H9 (cell line): ENCODE data around the gene CDH4. TPM values are rescaled to one million over a fixed set of nuclear protein-coding genes. Genes with fewer than 3 reads are reported as not detected.

ENCODE experiments used
- DNase-seq: peaks from one replicate; pipeline ENCODE4 v3.0.0-alpha.2; 2017
- H2AFZ ChIP-seq: one replicate; pipeline ENCODE4 v1.6.1; 2013; ENCODE audit warnings: mild to moderate bottlenecking, low read length, control low read depth, moderate library complexity
- H2AK5ac ChIP-seq: 2 replicates; pipeline ENCODE4 v1.6.1; 2013; ENCODE audit warnings: low read length, control low read depth, mixed read lengths; ENCODE audit not compliant: insufficient read length
- H2BK120ac ChIP-seq: one replicate; pipeline ENCODE4 v1.6.1; 2013; ENCODE audit warnings: low read depth, mild to moderate bottlenecking, low read length, control low read depth, inconsistent platforms; ENCODE audit not compliant: poor library complexity, severe bottlenecking
- H2BK12ac ChIP-seq: 2 replicates; pipeline ENCODE4 v1.6.1; 2013; ENCODE audit warnings: low read length, control low read depth, mixed read lengths, low read depth; ENCODE audit not compliant: insufficient read length
- H2BK15ac ChIP-seq: 2 replicates; pipeline ENCODE4 v1.6.1; 2013; ENCODE audit warnings: low read depth, low read length, control low read depth
- H2BK20ac ChIP-seq: one replicate; pipeline ENCODE4 v1.6.1; 2013; ENCODE audit warnings: low read depth, mild to moderate bottlenecking, low read length, control low read depth, inconsistent platforms; ENCODE audit not compliant: poor library complexity, severe bottlenecking
- H2BK5ac ChIP-seq: 2 replicates; pipeline ENCODE4 v1.6.1; 2013; ENCODE audit warnings: low read length, control low read depth, mixed read lengths; ENCODE audit not compliant: insufficient read length
- H3K14ac ChIP-seq: 2 replicates; pipeline ENCODE4 v1.6.1; 2013; ENCODE audit warnings: low read length, control low read depth; ENCODE audit not compliant: insufficient read depth
- H3K18ac ChIP-seq: 2 replicates; pipeline ENCODE4 v1.6.1; 2013; ENCODE audit warnings: low read depth, mild to moderate bottlenecking, mixed read lengths, low read length, control low read depth; ENCODE audit not compliant: insufficient read length
- H3K23ac ChIP-seq: 2 replicates; pipeline ENCODE4 v1.6.1; 2013; ENCODE audit warnings: low read length, control low read depth, mixed read lengths, low read depth; ENCODE audit not compliant: insufficient read length
- H3K23me2 ChIP-seq: 2 replicates; pipeline ENCODE4 v1.6.1; 2013; ENCODE audit warnings: low read depth, mild to moderate bottlenecking, mixed read lengths, low read length, control low read depth; ENCODE audit not compliant: insufficient read length, poor library complexity, severe bottlenecking
- H3K27ac ChIP-seq: 2 replicates; pipeline ENCODE4 v1.5.1; 2013; ENCODE audit warnings: low read length, control low read depth, mixed read lengths, low read depth; ENCODE audit not compliant: insufficient read length
- H3K27me3 ChIP-seq: 2 replicates; pipeline ENCODE4 v1.6.1; 2013; ENCODE audit warnings: low read length, control low read depth, inconsistent platforms; ENCODE audit not compliant: insufficient read depth
- H3K4ac ChIP-seq: 2 replicates; pipeline ENCODE4 v1.6.1; 2013; ENCODE audit warnings: low read depth, mild to moderate bottlenecking, control low read depth, inconsistent platforms, low read length, moderate library complexity
- H3K4me1 ChIP-seq: 2 replicates; pipeline ENCODE4 v1.6.1; 2013; ENCODE audit warnings: low read length, control low read depth, inconsistent platforms; ENCODE audit not compliant: insufficient read depth
- H3K4me2 ChIP-seq: 2 replicates; pipeline ENCODE4 v1.6.1; 2013; ENCODE audit warnings: low read length, control low read depth, mixed read lengths; ENCODE audit not compliant: insufficient read length, insufficient read depth
- H3K56ac ChIP-seq: 2 replicates; pipeline ENCODE4 v1.6.1; 2013; ENCODE audit warnings: low read depth, mild to moderate bottlenecking, mixed read lengths, low read length, control low read depth; ENCODE audit not compliant: insufficient read length
- H3K79me1 ChIP-seq: 2 replicates; pipeline ENCODE4 v1.6.1; 2013; ENCODE audit warnings: low read depth, mild to moderate bottlenecking, moderate library complexity, low read length, control low read depth, inconsistent platforms; ENCODE audit not compliant: insufficient read depth, poor library complexity, severe bottlenecking
- H3K79me2 ChIP-seq: 2 replicates; pipeline ENCODE4 v1.6.1; 2013; ENCODE audit warnings: low read length, control low read depth, inconsistent platforms; ENCODE audit not compliant: insufficient read depth
- H3K9ac ChIP-seq: 2 replicates; pipeline ENCODE4 v1.6.1; 2013; ENCODE audit warnings: low read length, control low read depth, mixed read lengths; ENCODE audit not compliant: insufficient read length; ENCODE audit errors: extremely low read depth
- H3K9me3 ChIP-seq: one replicate; pipeline ENCODE4 v1.6.1; 2013; ENCODE audit warnings: low read depth, low read length, inconsistent platforms; ENCODE audit not compliant: control insufficient read depth
- H3T11ph ChIP-seq: one replicate; pipeline ENCODE4 v1.6.1; 2013; ENCODE audit warnings: mild to moderate bottlenecking, low read length, control low read depth, inconsistent platforms
- H4K20me1 ChIP-seq: one replicate; pipeline ENCODE4 v1.6.1; 2013; ENCODE audit not compliant: control insufficient read depth, insufficient read length, insufficient read depth
- H4K5ac ChIP-seq: 2 replicates; pipeline ENCODE4 v1.6.1; 2013; ENCODE audit warnings: low read depth, mild to moderate bottlenecking, mixed read lengths, low read length, control low read depth; ENCODE audit not compliant: insufficient read length
- H4K8ac ChIP-seq: replicated peaks from 2 replicates; pipeline ENCODE4 v1.6.1; 2013; ENCODE audit warnings: low read length, control low read depth, mixed read lengths, low read depth; ENCODE audit not compliant: insufficient read length
- H4K91ac ChIP-seq: 2 replicates; pipeline ENCODE4 v1.6.1; 2013; ENCODE audit warnings: low read depth, mild to moderate bottlenecking, moderate library complexity, mixed read lengths, low read length, control low read depth; ENCODE audit not compliant: insufficient read length
- H3K27ac Mint-ChIP-seq, 3 experiments: 2 replicates in 2 of 3; 3 replicates in 1 of 3; pipeline ENCODE4 v1.8.0; 2020 to 2021; ENCODE audit warnings: mixed read lengths in 3 of 3, mild to moderate bottlenecking in 1 of 3, moderate library complexity in 1 of 3
- H3K27me3 Mint-ChIP-seq: 2 replicates; pipeline ENCODE4 v1.8.0; 2021; ENCODE audit warnings: low read depth, mild to moderate bottlenecking, moderate library complexity, mixed read lengths
- H3K36me3 Mint-ChIP-seq, 3 experiments: 2 replicates in 2 of 3; 3 replicates in 1 of 3; pipeline ENCODE4 v1.8.0; 2020 to 2021; ENCODE audit warnings: low read depth in 3 of 3, mixed read lengths in 3 of 3; ENCODE audit not compliant: insufficient read depth in 1 of 3
- H3K4me1 Mint-ChIP-seq, 2 experiments: 2 replicates each; pipeline ENCODE4 v1.8.0; 2020; ENCODE audit warnings: mixed read lengths in 2 of 2
- H3K4me3 Mint-ChIP-seq, 2 experiments: 2 replicates in 1 of 2; 3 replicates in 1 of 2; pipeline ENCODE4 v1.8.0; 2020 to 2021; ENCODE audit warnings: mild to moderate bottlenecking in 2 of 2, mixed read lengths in 2 of 2, moderate library complexity in 1 of 2
- H3K9me3 Mint-ChIP-seq, 2 experiments: 2 replicates in 1 of 2; 3 replicates in 1 of 2; pipeline ENCODE4 v1.8.0; 2020; ENCODE audit warnings: mild to moderate bottlenecking in 2 of 2, mixed read lengths in 2 of 2, moderate library complexity in 1 of 2
- CTCF ChIP-seq: fragments of 200-600 bp; sonication (generic); conservative IDR thresholded peaks from 3 replicates; pipeline ENCODE4 v1.8.0; 2021; ENCODE audit warnings: antibody characterized with exemption, mild to moderate bottlenecking
- whole genome bisulfite sequencing: extraction: QIAGEN DNeasy Blood & Tissue Kit; methylation state at CpG from one replicate; pipeline ENCODE4 v1.1.7; 2013; ENCODE audit warnings: missing lambda C conversion rate, low lambda C conversion rate, mixed read lengths; ENCODE audit not compliant: insufficient read length; ENCODE audit errors: extremely low coverage; 5-methylcytosine and 5-hydroxymethylcytosine counted together
- total RNA-seq: library from RNA; stranded (reverse); gene quantifications from 2 replicates; pipeline ENCODE4 v1.2.1, GENCODE V29; 2021

Gene CDH4
- total RNA-seq, 1 experiment from 2014 or later = 3.0 TPM

GRCh38 chr20:61444637-61445036 is 192.6 kb downstream of the CDH4 start:
- H3K14ac ChIP-seq = no peak overlapping the region
- no peak overlapping the region for H3K23ac ChIP-seq
- no peaks in the 10 kb centered on the region for H3K23me2 ChIP-seq
- H3T11ph ChIP-seq = no peak overlapping the region
- Mint-ChIP-seq H3K9me3 (no peaks in the 10 kb centered on the region), H3K4me3 (no peak overlapping the region), H3K27ac (no peak overlapping the region), H3K4me1 (peaks cover 44 to 46% of the 10 kb centered on the region in 2 experiments), H3K36me3 (no peaks in the 10 kb centered on the region; a peak in 1 of 7 replicates), H3K27me3 (peaks cover 3% of the 10 kb centered on the region; the same call in 1 of the 2 replicates)
- no peak overlapping the region for H2BK20ac ChIP-seq
- H3K4me2 ChIP-seq = no peak overlapping the region
- no peaks in the 10 kb centered on the region for H4K20me1 ChIP-seq
- WGBS = no CpG with 5 or more reads among the region's 5 CpGs
- H3K9me3 ChIP-seq = no peaks in the 10 kb centered on the region
- no peaks in the 10 kb centered on the region for H3K79me2 ChIP-seq
- no peak overlapping the region for H2BK12ac ChIP-seq
- TF ChIP-seq CTCF = no peak
- H2BK15ac ChIP-seq = no peak overlapping the region
- H3K9ac ChIP-seq = no peak overlapping the region
- no peaks in the 10 kb centered on the region for H3K27me3 ChIP-seq
- H2AK5ac ChIP-seq = no peak overlapping the region
- DNase-seq = no peak
- no peak overlapping the region for H3K18ac ChIP-seq
- H2BK5ac ChIP-seq = no peak overlapping the region
- H3K79me1 ChIP-seq = no peaks in the 10 kb centered on the region
- no peak overlapping the region for H3K27ac ChIP-seq
- no peak overlapping the region for H4K91ac ChIP-seq
- no peak overlapping the region for H3K4ac ChIP-seq
- H4K8ac ChIP-seq = no peak overlapping the region
- no peak overlapping the region for H2AFZ ChIP-seq
- H4K5ac ChIP-seq = no peak overlapping the region
- no peak overlapping the region for H3K56ac ChIP-seq
- H2BK120ac ChIP-seq = no peak overlapping the region
- peaks cover 19% of the 10 kb centered on the region; the same call in 1 of the 2 replicates for H3K4me1 ChIP-seq
